ELF-1 (cell line): ENCODE data around the gene GGA3.
"Not testable (repeated sequence)": the region's sequence is repeated elsewhere in the genome, so short reads cannot be mapped to it uniquely, and the experiment has no call there.

Experiments
- DNase-seq: peaks from one replicate; pipeline ENCODE4 v3.0.0-alpha.2; 2016; ENCODE audit warnings: low read depth, low spot score

The GGA3 gene

GRCh38 chr17:75209061-75209460 is 52.3 kb downstream of the GGA3 start:
- no peak for DNase-seq

- no peak for DNase-seq
Observed at GRCh38 chr17:75208161-75208560, 53.2 kb downstream of the GGA3 start.

DNA sequence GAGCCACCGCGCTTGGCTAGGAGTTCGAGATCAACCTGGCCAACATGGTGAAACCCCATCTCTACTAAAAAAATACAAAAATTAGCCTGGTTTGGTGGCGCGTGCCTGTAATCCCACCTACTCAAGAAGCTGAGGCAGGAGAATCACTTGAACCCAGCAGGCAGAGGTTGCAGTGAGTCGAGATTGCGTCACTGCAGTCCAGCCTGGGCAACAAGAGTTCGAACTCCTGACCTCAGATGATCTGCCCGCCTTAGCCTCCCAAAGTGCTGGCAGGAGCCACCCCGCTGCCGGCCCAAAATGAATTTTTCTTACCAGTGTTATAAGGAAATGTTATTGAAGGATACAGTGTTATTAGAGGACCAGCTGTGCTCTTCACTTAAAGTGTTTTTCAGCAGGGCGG is 53.6 kb downstream of the GGA3 start:
- DNase-seq: no peak

DNA sequence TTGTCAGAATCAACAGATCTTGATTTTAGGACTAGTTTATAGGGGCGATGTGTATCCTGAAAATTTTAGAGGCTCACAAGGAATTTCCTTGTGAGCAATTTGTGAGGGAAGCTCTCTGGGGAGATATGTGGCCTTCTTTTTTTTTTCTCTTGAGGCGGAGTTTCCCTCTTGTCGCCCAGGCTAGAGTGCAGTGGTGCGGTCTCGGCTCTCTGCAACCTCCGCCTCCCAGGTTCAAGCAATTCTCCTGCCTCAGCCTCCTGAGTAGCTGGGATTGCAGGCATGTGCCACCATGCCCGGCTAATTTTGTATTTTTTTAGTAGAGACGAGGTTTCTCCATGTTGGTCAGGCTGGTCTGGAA is 54.4 kb downstream of the GGA3 start:
- DNase-seq: not testable (repeated sequence)

DNA sequence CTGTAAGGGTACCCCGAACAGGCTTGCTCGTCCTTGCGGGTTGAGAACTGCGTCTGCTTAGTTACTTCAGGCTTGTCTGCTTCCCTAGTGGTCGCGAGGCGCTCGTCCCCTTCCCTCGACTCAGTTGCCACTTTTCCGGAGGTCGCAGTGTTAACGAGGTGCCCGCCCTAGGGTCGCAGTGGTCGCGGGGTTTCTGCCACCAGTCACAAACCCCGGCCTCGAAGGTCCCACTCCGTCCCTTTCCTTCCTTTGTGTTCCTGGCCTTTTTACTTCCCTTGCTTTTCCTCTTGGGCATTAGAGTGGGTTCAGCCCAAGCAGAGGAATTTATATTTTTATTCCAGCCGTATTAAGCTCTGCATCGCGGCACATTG is 55.6 kb downstream of the GGA3 start:
- no peak for DNase-seq

DNA sequence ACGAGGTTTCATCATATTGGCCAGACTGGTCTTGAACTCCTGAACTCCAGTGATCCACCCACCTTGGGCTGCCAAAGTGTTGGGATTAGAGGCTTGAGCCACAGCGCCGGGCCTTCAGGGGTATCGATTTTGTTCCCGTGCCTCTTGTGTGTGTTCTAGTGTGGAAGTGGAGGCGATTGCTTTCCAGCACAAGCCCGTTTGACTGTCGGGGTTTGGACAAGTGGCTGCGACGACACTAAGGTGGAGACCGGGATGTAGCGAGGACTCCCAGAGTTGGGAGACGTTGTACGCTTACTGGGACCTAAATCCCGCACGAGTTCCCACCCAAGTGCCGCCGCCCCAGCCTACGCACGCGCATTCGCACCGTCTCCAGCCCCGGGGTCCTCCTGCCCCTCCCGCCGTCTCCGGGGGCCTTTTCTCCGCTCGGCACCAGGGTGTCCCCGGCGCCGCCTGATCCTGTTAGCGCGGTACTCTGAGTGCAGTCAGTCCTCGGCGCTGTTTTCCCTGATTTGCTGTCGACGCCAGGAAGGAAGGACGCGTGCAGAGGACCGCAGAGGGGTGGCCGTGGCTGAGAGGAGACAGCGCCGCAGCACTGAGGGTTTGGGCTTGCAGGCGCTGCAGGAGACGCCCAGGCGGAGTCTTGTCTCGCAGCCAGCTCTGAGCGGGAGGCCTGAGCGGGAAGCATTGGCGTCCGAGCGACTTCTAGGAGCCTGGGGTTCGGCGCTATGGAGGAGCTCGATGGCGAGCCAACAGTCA is 56.2 kb downstream of the GGA3 start, which contains the start of gene NUP85:
Gene NUP85, plus strand, starts transcription at position 643 of the 756 bp plus-strand sequence. Its CDS starts 83 bp downstream, at position 726.
- DNase-seq: peak; percentile 97

DNA sequence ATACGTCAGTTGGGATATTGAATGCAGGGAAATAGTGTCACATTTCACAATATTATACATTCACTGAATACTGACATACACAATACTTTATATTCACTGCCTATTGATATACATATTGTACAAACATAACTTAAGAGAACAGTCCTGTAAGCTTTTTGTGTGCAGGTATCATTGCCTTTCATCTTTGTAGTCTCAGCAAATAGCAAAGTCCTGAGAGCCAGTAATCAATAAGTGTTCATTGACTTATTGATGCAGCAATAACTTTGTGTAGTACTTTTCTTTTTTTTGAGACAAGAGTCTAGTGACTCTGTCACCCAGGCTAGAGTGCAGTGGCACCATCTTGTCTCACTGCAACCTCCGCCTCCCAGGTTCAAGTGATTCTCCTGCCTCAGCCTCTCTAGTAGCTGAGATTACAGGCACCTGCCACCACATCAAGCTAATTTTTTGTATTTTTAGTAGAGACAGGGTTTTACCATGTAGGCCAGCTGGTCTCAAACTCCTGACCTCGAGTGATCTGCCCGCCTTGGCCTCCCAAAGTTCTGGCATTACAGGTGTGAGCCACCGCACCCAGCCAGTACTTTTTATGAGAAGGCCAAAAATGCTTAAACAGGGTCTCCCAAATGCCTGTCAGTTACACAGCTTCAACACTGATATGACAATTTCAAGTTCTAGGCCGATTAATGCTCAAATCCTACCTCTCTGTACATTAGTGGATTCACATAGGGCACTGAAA is 61.4 kb downstream of the GGA3 start:
- no peak for DNase-seq

DNA sequence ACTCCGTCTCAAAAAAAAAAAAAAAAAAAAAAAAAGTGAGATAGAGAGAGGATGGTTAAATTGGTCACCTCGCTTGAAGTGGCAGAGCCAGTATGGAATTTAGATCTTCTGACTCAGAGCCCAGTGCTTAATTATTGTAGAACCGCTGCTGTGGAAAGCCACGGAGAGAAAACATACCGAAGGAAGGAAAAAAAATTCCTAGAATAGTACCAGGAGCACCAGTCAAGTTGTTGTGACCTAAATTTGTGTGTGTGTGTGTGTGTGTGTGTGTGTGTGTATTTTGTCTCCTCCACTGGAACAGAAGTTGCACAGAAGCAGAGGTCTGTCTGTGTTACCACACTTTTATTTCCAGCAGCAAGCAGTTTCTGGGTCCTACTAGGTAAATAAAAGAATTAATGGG is 66.5 kb downstream of the GGA3 start:
- no peak for DNase-seq

GRCh38 chr17:75191584-75191983 is 69.8 kb downstream of the GGA3 start:
- no peak for DNase-seq

DNA sequence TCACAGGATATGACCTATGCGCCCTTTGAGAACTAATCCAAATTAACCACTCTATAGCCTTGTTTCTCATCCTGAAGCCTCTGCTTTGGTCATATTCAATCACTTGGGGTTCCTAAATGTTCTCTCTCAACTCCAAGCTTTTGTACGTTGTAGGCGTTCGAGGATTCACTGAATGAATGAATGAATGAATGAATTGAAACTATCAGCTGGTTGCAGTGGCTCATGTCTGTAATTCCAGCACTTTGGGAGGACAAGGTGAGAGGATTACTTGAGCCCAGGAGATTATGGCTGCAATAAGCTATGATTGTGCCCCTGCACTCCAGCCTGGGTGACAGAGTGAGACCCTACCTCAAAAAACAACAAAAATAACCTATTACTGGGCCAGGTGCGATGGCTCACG is 72.8 kb downstream of the GGA3 start:
- DNase-seq: no peak
